IPS DF 6.9 (cell line): ENCODE results near the gene TRA2B.

Source experiments
- DNase-seq: peaks from one replicate; pipeline ENCODE4 v3.0.0-alpha.2; 2013; ENCODE audit warnings: low read depth, low spot score
- H3K27ac ChIP-seq: one replicate; pipeline ENCODE4 v1.5.1; 2013; ENCODE audit warnings: low read length, control low read depth
- H3K27me3 ChIP-seq: 2 replicates; pipeline ENCODE4 v1.6.1; 2013; ENCODE audit warnings: mild to moderate bottlenecking, low read length; ENCODE audit not compliant: control insufficient read depth, insufficient read depth
- H3K36me3 ChIP-seq: 2 replicates; pipeline ENCODE4 v1.6.1; 2013; ENCODE audit warnings: low read length; ENCODE audit not compliant: control insufficient read depth, insufficient read depth
- H3K4me1 ChIP-seq: 2 replicates; pipeline ENCODE4 v1.6.1; 2013; ENCODE audit warnings: low read length; ENCODE audit not compliant: control insufficient read depth, insufficient read depth
- H3K4me3 ChIP-seq: 2 replicates; pipeline ENCODE4 v1.5.1; 2013; ENCODE audit warnings: mild to moderate bottlenecking, low read length
- H3K9me3 ChIP-seq: 2 replicates; pipeline ENCODE4 v1.6.1; 2013; ENCODE audit warnings: low read length, inconsistent platforms; ENCODE audit not compliant: control insufficient read depth, insufficient read depth
- WGBS: extraction: QIAGEN DNeasy Blood & Tissue Kit; methylation state at CpG from one replicate; pipeline ENCODE4 v1.1.7; 2013; ENCODE audit warnings: mixed read lengths, missing lambda C conversion rate; ENCODE audit not compliant: insufficient read length, insufficient coverage; 5-methylcytosine and 5-hydroxymethylcytosine counted together

The TRA2B gene

GRCh38 chr3:185954366-185954723 is 16.5 kb upstream of the TRA2B start:
- Histone ChIP-seq H3K27me3 (no peaks in the 10 kb centered on the region), H3K27ac (no peak overlapping the region), H3K4me1 (no peaks in the 10 kb centered on the region), H3K9me3 (no peaks in the 10 kb centered on the region), H3K36me3 (no peaks in the 10 kb centered on the region), H3K4me3 (no peak overlapping the region)
- no peak for DNase-seq
- WGBS = no CpG with 5 or more reads among the region's 3 CpGs

GRCh38 chr3:185950728-185951127 is 12.9 kb upstream of the TRA2B start:
- DNase-seq = no peak
- no CpG with 5 or more reads among the region's 3 CpGs for WGBS
- Histone ChIP-seq H3K9me3 (no peaks in the 10 kb centered on the region), H3K27ac (no peak overlapping the region), H3K36me3 (no peaks in the 10 kb centered on the region), H3K27me3 (no peaks in the 10 kb centered on the region), H3K4me1 (no peaks in the 10 kb centered on the region), H3K4me3 (no peak overlapping the region)

DNA sequence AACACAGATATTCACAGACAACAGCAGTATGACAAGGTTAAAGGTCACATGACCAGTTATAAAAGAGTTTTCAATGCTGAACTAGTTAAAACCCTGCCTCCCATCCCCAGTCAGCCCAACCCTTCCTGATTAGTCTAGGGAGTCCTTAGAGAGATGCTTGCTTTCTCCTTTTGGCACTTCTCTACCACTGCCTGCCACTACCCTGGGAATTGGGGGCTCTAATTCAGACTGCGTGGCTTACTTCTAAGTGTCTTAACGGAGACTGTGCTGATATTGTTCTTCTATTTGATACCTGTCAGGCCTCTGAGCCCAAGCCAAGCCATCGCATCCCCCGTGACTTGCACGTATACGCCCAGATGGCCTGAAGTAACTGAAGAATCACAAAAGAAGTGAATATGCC is 11.7 kb upstream of the TRA2B start:
- DNase-seq = no peak
- Histone ChIP-seq H3K4me1 (no peaks in the 10 kb centered on the region), H3K4me3 (no peak overlapping the region), H3K9me3 (no peaks in the 10 kb centered on the region), H3K27ac (no peak overlapping the region), H3K27me3 (no peaks in the 10 kb centered on the region), H3K36me3 (no peaks in the 10 kb centered on the region)
- no CpG with 5 or more reads among the region's 6 CpGs for WGBS

DNA sequence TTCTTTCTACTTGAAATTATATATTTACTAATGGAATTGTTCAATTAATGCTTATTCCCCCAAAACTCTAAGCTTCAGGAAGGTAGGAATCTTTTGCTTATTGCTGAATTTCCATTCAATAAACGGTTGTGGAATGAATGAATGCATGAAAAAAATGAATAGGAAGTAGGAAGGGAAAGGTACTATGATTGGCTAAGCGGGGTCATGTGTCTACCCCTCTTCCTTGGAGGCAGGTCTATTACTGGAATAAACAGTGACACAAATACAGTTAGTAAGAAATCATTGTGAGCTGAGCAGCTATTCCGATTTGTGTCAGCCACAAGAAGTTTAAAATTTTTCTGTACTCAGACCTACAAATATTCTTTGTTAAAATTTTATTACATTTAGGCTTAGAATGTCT is 10.5 kb upstream of the TRA2B start:
- Histone ChIP-seq H3K27ac (no peak overlapping the region), H3K36me3 (no peaks in the 10 kb centered on the region), H3K4me1 (no peaks in the 10 kb centered on the region), H3K27me3 (no peaks in the 10 kb centered on the region), H3K4me3 (no peak overlapping the region), H3K9me3 (no peaks in the 10 kb centered on the region)
- no peak for DNase-seq
- no CpG with 5 or more reads among the region's 3 CpGs for WGBS

GRCh38 chr3:185943760-185944106 is 5.9 kb upstream of the TRA2B start:
- Histone ChIP-seq H3K27me3 (no peaks in the 10 kb centered on the region), H3K27ac (no peak overlapping the region), H3K4me3 (no peak overlapping the region), H3K36me3 (no peaks in the 10 kb centered on the region), H3K4me1 (no peaks in the 10 kb centered on the region), H3K9me3 (no peaks in the 10 kb centered on the region)
- no peak for DNase-seq
- WGBS = no CpG with 5 or more reads among the region's 3 CpGs

DNA sequence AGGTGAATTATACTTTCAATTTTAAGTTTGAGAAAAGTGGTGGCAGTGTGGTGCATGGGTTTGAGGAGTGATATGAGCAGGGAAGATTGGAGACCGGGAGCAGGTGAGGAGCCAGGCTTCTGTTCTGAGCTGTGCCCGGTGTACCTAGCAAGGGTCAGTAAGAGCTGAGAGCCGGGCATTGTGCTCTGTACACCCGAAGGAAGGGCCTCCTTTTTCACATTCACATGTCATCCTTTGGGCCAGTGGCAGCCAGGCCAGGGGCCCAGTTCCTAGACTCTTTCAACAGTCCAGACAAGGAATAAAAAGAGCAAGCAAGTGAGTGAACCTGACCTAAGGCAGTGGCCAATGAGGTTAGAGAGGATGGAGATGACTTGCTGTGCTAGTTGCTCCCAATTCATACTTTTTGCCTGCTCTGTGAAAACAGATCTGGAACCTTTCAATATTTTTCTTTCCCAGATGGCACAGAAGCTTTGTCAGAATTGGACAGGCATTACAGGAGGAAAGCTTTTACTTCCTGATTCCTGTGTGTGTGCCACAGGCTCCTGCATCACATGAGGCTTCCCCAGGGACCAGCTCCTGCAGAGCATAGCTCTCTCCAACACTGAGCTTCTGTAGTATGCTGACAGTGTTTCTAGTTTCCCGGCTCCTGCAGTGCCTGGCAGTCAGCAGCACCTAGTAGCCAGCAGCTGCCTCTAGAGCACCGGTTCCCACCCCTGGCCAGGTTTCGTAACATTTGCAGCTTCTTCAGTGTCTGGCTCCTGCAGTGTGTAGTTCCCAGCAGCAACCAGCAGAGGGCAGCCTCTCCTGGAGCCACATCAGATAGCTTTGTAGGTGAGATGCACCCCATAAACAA is 5.3 kb upstream of the TRA2B start:
- Histone ChIP-seq H3K4me1 (no peaks in the 10 kb centered on the region), H3K9me3 (no peaks in the 10 kb centered on the region), H3K27ac (no peak overlapping the region), H3K36me3 (no peaks in the 10 kb centered on the region), H3K4me3 (no peak overlapping the region), H3K27me3 (no peaks in the 10 kb centered on the region)
- WGBS = no CpG with 5 or more reads among the region's 7 CpGs
- DNase-seq = peak; percentile 92

- DNase-seq = no peak
- Histone ChIP-seq H3K4me1 (no peaks in the 10 kb centered on the region), H3K4me3 (no peak overlapping the region), H3K27ac (no peak overlapping the region), H3K36me3 (no peaks in the 10 kb centered on the region), H3K9me3 (no peaks in the 10 kb centered on the region), H3K27me3 (no peaks in the 10 kb centered on the region)
- WGBS = no CpG with 5 or more reads among the region's 3 CpGs
These were observed 4.6 kb upstream of the TRA2B start for GRCh38 chr3:185942396-185942795.

- Histone ChIP-seq H3K27ac (no peak overlapping the region), H3K4me1 (no peaks in the 10 kb centered on the region), H3K36me3 (no peaks in the 10 kb centered on the region), H3K4me3 (no peak overlapping the region), H3K27me3 (no peaks in the 10 kb centered on the region), H3K9me3 (no peaks in the 10 kb centered on the region)
- DNase-seq = no peak
- WGBS = no CpG with 5 or more reads among the region's 1 CpG
These were observed 3.1 kb upstream of the TRA2B start for GRCh38 chr3:185940951-185941350.

GRCh38 chr3:185939721-185940120 is 1.9 kb upstream of the TRA2B start:
- no peaks in the 10 kb centered on the region for H3K27me3 ChIP-seq
- WGBS = no CpG with 5 or more reads among the region's 3 CpGs
- no peak for DNase-seq
- no peak overlapping the region for H3K27ac ChIP-seq
- no peaks in the 10 kb centered on the region for H3K9me3 ChIP-seq
- no peaks in the 10 kb centered on the region for H3K4me1 ChIP-seq
- no peak overlapping the region for H3K4me3 ChIP-seq
- H3K36me3 ChIP-seq = no peaks in the 10 kb centered on the region; the same call in 1 of the 2 replicates

GRCh38 chr3:185936814-185937688 is 763 bp downstream of the TRA2B start:
- H3K9me3 ChIP-seq = no peaks in the 10 kb centered on the region
- peak overlapping the region; percentile 88 for H3K4me3 ChIP-seq
- no peak overlapping the region for H3K27ac ChIP-seq
- no CpG with 5 or more reads among the region's 56 CpGs for WGBS
- no peaks in the 10 kb centered on the region for H3K4me1 ChIP-seq
- no peaks in the 10 kb centered on the region; the same call in 1 of the 2 replicates for H3K36me3 ChIP-seq
- DNase-seq = peak; percentile 45
- no peaks in the 10 kb centered on the region for H3K27me3 ChIP-seq
